ENCODE measurements around the gene TUT1. TPM values are rescaled to one million over a fixed set of nuclear protein-coding genes. Genes with fewer than 3 reads are reported as not detected.
A peak's percentile ranks its signal among the peaks of the same experiment; 100 is the strongest.

Gene TUT1
- total RNA-seq, 1 experiment from 2014 or later, result 20.7 TPM

DNA sequence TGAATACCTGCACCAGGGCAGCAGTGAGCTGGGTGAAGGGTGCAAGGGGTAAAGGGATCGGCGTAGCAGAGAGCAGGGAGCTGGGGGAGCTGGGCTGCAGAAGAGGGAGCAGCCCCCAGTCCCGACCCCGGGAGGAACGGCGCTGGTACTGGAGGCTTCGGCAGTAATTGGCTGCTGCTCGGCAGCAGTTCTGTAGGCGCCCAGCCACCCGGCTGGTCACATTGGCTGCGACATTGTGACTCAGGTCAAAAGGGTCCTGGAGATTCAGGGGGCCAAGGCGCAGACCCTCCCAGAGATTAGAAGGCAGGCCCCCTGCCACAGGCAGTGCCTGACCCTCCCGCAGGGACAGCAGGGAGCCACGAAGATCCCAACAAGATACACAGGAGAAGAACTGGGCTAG, 15.5 kb downstream of the TUT1 start:
- Histone ChIP-seq H2BK12ac (ENCODE audit: insufficient read length, low read depth, low read length) (no peak overlapping the region), H2AFZ (ENCODE audit: low read length) (no peak overlapping the region), H3K4ac (ENCODE audit: low read depth, low read length) (no peak overlapping the region), H3K9ac (ENCODE audit: extremely low read depth, insufficient read length, low read length) (no peak overlapping the region), H3K4me1 (ENCODE audit: insufficient read depth, low read length) (no peaks in the 10 kb centered on the region), H3K27ac (ENCODE audit: insufficient read length, low read depth, low read length) (no peak overlapping the region), H4K91ac (ENCODE audit: insufficient read length, low read depth, low read length) (no peak overlapping the region), H4K8ac (replicated peaks; ENCODE audit: insufficient read length, low read depth, low read length) (no peak overlapping the region), H2BK20ac (ENCODE audit: low read depth, low read length, poor library complexity, severe bottlenecking) (no peak overlapping the region), H3K23ac (ENCODE audit: insufficient read length, low read depth, low read length) (no peak overlapping the region), H3K18ac (ENCODE audit: insufficient read length, low read depth, low read length) (no peak overlapping the region), H4K5ac (ENCODE audit: insufficient read length, low read depth, low read length) (no peak overlapping the region), H2AK5ac (ENCODE audit: insufficient read length, low read length) (no peak overlapping the region), H3K27me3 (ENCODE audit: insufficient read depth, low read length) (no peaks in the 10 kb centered on the region), H4K20me1 (ENCODE audit: control insufficient read depth, insufficient read depth, insufficient read length) (no peaks in the 10 kb centered on the region), H3K4me2 (ENCODE audit: insufficient read depth, insufficient read length, low read length) (no peak overlapping the region), H2BK5ac (ENCODE audit: insufficient read length, low read length) (no peak overlapping the region), H2BK120ac (ENCODE audit: low read depth, low read length, poor library complexity, severe bottlenecking) (no peak overlapping the region), H3K14ac (ENCODE audit: insufficient read depth, low read length) (no peak overlapping the region), H3T11ph (ENCODE audit: low read length) (no peak overlapping the region), H3K23me2 (ENCODE audit: insufficient read length, low read depth, low read length, poor library complexity, severe bottlenecking) (peaks cover 13% of the 10 kb centered on the region), H3K9me3 (ENCODE audit: control insufficient read depth, low read depth, low read length) (no peaks in the 10 kb centered on the region), H3K56ac (ENCODE audit: insufficient read length, low read depth, low read length) (no peak overlapping the region), H2BK15ac (ENCODE audit: low read depth, low read length) (no peak overlapping the region), H3K79me2 (ENCODE audit: insufficient read depth, low read length) (peaks cover 12% of the 10 kb centered on the region; the same call in 1 of the 2 replicates), H3K79me1 (ENCODE audit: insufficient read depth, low read depth, low read length, poor library complexity, severe bottlenecking) (peaks cover 8% of the 10 kb centered on the region)
- peak overlapping the region in 1 of 3 experiments; percentile 2; a peak in 2 of 7 replicates for H3K27ac Mint-ChIP-seq
- no peak for DNase-seq
- peak overlapping the region; percentile 72 to 99; a peak in 3 of 5 replicates for H3K4me3 Mint-ChIP-seq
- H3K36me3 Mint-ChIP-seq (ENCODE audit: insufficient read depth in 1 of 3, low read depth in 3 of 3), result peaks cover 32 to 63% (median 56%) of the 10 kb centered on the region in 3 experiments
- WGBS (ENCODE audit: extremely low coverage, insufficient read length, low lambda C conversion rate), result no CpG with 5 or more reads among the region's 14 CpGs
- TF ChIP-seq, protein P1, sequence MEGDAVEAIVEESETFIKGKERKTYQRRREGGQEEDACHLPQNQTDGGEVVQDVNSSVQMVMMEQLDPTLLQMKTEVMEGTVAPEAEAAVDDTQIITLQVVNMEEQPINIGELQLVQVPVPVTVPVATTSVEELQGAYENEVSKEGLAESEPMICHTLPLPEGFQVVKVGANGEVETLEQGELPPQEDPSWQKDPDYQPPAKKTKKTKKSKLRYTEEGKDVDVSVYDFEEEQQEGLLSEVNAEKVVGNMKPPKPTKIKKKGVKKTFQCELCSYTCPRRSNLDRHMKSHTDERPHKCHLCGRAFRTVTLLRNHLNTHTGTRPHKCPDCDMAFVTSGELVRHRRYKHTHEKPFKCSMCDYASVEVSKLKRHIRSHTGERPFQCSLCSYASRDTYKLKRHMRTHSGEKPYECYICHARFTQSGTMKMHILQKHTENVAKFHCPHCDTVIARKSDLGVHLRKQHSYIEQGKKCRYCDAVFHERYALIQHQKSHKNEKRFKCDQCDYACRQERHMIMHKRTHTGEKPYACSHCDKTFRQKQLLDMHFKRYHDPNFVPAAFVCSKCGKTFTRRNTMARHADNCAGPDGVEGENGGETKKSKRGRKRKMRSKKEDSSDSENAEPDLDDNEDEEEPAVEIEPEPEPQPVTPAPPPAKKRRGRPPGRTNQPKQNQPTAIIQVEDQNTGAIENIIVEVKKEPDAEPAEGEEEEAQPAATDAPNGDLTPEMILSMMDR (conservative IDR thresholded peaks at IDR 0.05), result no peak
- no peaks in the 10 kb centered on the region for H3K9me3 Mint-ChIP-seq
- peaks cover 31 to 36% of the 10 kb centered on the region in 2 experiments for H3K4me1 Mint-ChIP-seq
- H3K27me3 Mint-ChIP-seq (ENCODE audit: low read depth), result no peaks in the 10 kb centered on the region

Data from H9 (cell line).